ENCODE data around the gene HOXD3.

Gene HOXD3

GRCh38 chr2:176156807-176157498 lies at the start of gene HOXD3:
Gene HOXD3, plus strand, starts transcription at chr2:176157307. Its CDS starts 11,808 bp downstream, at chr2:176169115.
- Histone ChIP-seq H3K4me3 (ENCODE audit: low read length, poor library complexity, severe bottlenecking) (no peak within 1 kb of the TSS), H3K36me3 (ENCODE audit: insufficient read depth, low read length) (no peaks in the 10 kb centered on the region), H3K79me2 (ENCODE audit: insufficient read depth, low read length) (no peaks in the 10 kb centered on the region), H3K9ac (ENCODE audit: low read depth, low read length, poor library complexity, severe bottlenecking) (no peak within 1 kb of the TSS), H3K4me1 (ENCODE audit: insufficient read depth, low read length, poor library complexity, severe bottlenecking) (no peaks in the 10 kb centered on the region), H3K9me3 (ENCODE audit: insufficient read depth, low read depth, low read length) (no peaks in the 10 kb centered on the region), H4K20me1 (ENCODE audit: insufficient read depth, low read length, poor library complexity, severe bottlenecking) (no peaks in the 10 kb centered on the region), H3F3A (ENCODE audit: low read depth) (no peaks in the 10 kb centered on the region), H3K27me3 (ENCODE audit: insufficient read depth, low read length, poor library complexity, severe bottlenecking) (no peaks in the 10 kb centered on the region), H3K4me2 (ENCODE audit: low read depth, low read length, poor library complexity, severe bottlenecking) (no peak within 1 kb of the TSS), H2AFZ (ENCODE audit: low read length) (no peak within 1 kb of the TSS), H3K9me2 (replicated peaks; ENCODE audit: low read depth, low read length) (no peaks in the 10 kb centered on the region)
- TF ChIP-seq EZH2phosphoT487 (IDR thresholded peaks at IDR 0.05; ENCODE audit: borderline replicate concordance): no peak
- TF ChIP-seq, protein P1, sequence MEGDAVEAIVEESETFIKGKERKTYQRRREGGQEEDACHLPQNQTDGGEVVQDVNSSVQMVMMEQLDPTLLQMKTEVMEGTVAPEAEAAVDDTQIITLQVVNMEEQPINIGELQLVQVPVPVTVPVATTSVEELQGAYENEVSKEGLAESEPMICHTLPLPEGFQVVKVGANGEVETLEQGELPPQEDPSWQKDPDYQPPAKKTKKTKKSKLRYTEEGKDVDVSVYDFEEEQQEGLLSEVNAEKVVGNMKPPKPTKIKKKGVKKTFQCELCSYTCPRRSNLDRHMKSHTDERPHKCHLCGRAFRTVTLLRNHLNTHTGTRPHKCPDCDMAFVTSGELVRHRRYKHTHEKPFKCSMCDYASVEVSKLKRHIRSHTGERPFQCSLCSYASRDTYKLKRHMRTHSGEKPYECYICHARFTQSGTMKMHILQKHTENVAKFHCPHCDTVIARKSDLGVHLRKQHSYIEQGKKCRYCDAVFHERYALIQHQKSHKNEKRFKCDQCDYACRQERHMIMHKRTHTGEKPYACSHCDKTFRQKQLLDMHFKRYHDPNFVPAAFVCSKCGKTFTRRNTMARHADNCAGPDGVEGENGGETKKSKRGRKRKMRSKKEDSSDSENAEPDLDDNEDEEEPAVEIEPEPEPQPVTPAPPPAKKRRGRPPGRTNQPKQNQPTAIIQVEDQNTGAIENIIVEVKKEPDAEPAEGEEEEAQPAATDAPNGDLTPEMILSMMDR (conservative IDR thresholded peaks at IDR 0.05; ENCODE audit: low read length): no peak

DNA sequence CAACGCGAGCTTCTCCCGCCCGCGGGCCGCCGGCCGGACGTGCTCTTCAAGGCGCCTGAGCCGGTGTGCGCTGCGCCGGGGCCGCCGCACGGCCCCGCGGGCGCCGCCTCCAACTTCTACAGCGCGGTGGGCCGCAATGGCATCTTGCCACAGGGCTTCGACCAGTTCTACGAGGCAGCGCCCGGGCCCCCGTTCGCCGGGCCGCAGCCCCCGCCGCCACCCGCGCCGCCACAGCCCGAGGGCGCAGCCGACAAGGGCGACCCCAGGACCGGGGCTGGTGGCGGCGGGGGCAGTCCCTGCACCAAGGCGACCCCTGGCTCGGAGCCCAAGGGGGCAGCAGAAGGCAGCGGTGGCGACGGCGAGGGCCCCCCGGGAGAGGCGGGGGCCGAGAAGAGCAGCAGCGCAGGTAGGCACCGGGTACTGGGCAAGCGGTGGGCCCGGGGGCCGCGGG lies 49.4 kb upstream of the HOXD3 start:
- Histone ChIP-seq H2AFZ (ENCODE audit: low read length) (no peak overlapping the region), H3K9ac (ENCODE audit: low read depth, low read length, poor library complexity, severe bottlenecking) (no peak overlapping the region), H3K4me2 (ENCODE audit: low read depth, low read length, poor library complexity, severe bottlenecking) (no peak overlapping the region), H3K4me1 (ENCODE audit: insufficient read depth, low read length, poor library complexity, severe bottlenecking) (peaks cover 3% of the 10 kb centered on the region), H3K4me3 (ENCODE audit: low read length, poor library complexity, severe bottlenecking) (no peak overlapping the region), H3K9me3 (ENCODE audit: insufficient read depth, low read depth, low read length) (no peaks in the 10 kb centered on the region), H3K9me2 (replicated peaks; ENCODE audit: low read depth, low read length) (no peaks in the 10 kb centered on the region), H3F3A (ENCODE audit: low read depth) (no peaks in the 10 kb centered on the region), H4K20me1 (ENCODE audit: insufficient read depth, low read length, poor library complexity, severe bottlenecking) (no peaks in the 10 kb centered on the region), H3K79me2 (ENCODE audit: insufficient read depth, low read length) (no peaks in the 10 kb centered on the region), H3K36me3 (ENCODE audit: insufficient read depth, low read length) (no peaks in the 10 kb centered on the region), H3K27me3 (ENCODE audit: insufficient read depth, low read length, poor library complexity, severe bottlenecking) (peaks cover 13% of the 10 kb centered on the region)
- TF ChIP-seq EZH2phosphoT487 (IDR thresholded peaks at IDR 0.05; ENCODE audit: borderline replicate concordance): no peak
- TF ChIP-seq, protein P1 (conservative IDR thresholded peaks at IDR 0.05; ENCODE audit: low read length): no peak

- peaks cover 2% of the 10 kb centered on the region for H3K4me1 ChIP-seq (ENCODE audit: insufficient read depth, low read length, poor library complexity, severe bottlenecking)
- no peaks in the 10 kb centered on the region for H4K20me1 ChIP-seq (ENCODE audit: insufficient read depth, low read length, poor library complexity, severe bottlenecking)
Observed at GRCh38 chr2:176109192-176109901, 47.8 kb upstream of the HOXD3 start.

More at GRCh38 chr2:176109192-176109901, 47.8 kb upstream of the HOXD3 start:
- no peaks in the 10 kb centered on the region for H3K79me2 ChIP-seq (ENCODE audit: insufficient read depth, low read length)
- H2AFZ ChIP-seq (ENCODE audit: low read length): no peak overlapping the region
- no peak for TF ChIP-seq EZH2phosphoT487 (IDR thresholded peaks at IDR 0.05; ENCODE audit: borderline replicate concordance)
- TF ChIP-seq, protein P1 (conservative IDR thresholded peaks at IDR 0.05; ENCODE audit: low read length): no peak
- H3K9ac ChIP-seq (ENCODE audit: low read depth, low read length, poor library complexity, severe bottlenecking): no peak overlapping the region
- no peaks in the 10 kb centered on the region for H3K9me2 ChIP-seq (replicated peaks; ENCODE audit: low read depth, low read length)
- 0 out of 2 replicates have a peak, but pooled peaks cover under 1% of the 10 kb centered on the region for H3F3A ChIP-seq (ENCODE audit: low read depth)
- no peak overlapping the region for H3K4me2 ChIP-seq (ENCODE audit: low read depth, low read length, poor library complexity, severe bottlenecking)
- H3K36me3 ChIP-seq (ENCODE audit: insufficient read depth, low read length): no peaks in the 10 kb centered on the region
- H3K9me3 ChIP-seq (ENCODE audit: insufficient read depth, low read depth, low read length): no peaks in the 10 kb centered on the region
- peaks cover 29% of the 10 kb centered on the region for H3K27me3 ChIP-seq (ENCODE audit: insufficient read depth, low read length, poor library complexity, severe bottlenecking)
- no peak overlapping the region for H3K4me3 ChIP-seq (ENCODE audit: low read length, poor library complexity, severe bottlenecking)
